Loucy (cell line): ENCODE results near the gene DESI2.
"Not testable (repeated sequence)": the region's sequence is repeated elsewhere in the genome, so short reads cannot be mapped to it uniquely, and the experiment has no call there.

ENCODE experiments used
- H2AFZ ChIP-seq: fragments of 200-600 bp; sonication (generic); 2 replicates; pipeline ENCODE4 v1.6.0; 2016; ENCODE audit warnings: antibody characterized with exemption, mild to moderate bottlenecking, low read length, moderate library complexity
- H3F3A ChIP-seq: fragments of 200-600 bp; 2 replicates; pipeline ENCODE4 v1.6.0; 2016; ENCODE audit warnings: antibody characterized with exemption, low read depth, mild to moderate bottlenecking
- H3K27me3 ChIP-seq: fragments of 200-600 bp; sonication (generic); 2 replicates; pipeline ENCODE4 v1.6.1; 2014; ENCODE audit warnings: low read length, mild to moderate bottlenecking; ENCODE audit not compliant: insufficient read depth, poor library complexity, severe bottlenecking
- H3K36me3 ChIP-seq: fragments of 200-600 bp; sonication (generic); 2 replicates; pipeline ENCODE4 v1.6.1; 2016; ENCODE audit warnings: low read length; ENCODE audit not compliant: insufficient read depth
- H3K4me1 ChIP-seq: fragments of 200-600 bp; sonication (generic); 2 replicates; pipeline ENCODE4 v1.5.1; 2014; ENCODE audit warnings: low read length, mild to moderate bottlenecking; ENCODE audit not compliant: insufficient read depth, poor library complexity, severe bottlenecking
- H3K4me2 ChIP-seq: fragments of 200-600 bp; sonication (generic); 2 replicates; pipeline ENCODE4 v1.6.0; 2014; ENCODE audit warnings: antibody characterized with exemption, low read length, low read depth, mild to moderate bottlenecking; ENCODE audit not compliant: poor library complexity, severe bottlenecking
- H3K4me3 ChIP-seq: fragments of 200-600 bp; sonication (generic); 2 replicates; pipeline ENCODE4 v1.5.1; 2014; ENCODE audit warnings: low read length, mild to moderate bottlenecking, mixed read lengths; ENCODE audit not compliant: poor library complexity, severe bottlenecking
- H3K79me2 ChIP-seq: fragments of 200-600 bp; sonication (generic); 2 replicates; pipeline ENCODE4 v1.6.1; 2014; ENCODE audit warnings: low read length; ENCODE audit not compliant: insufficient read depth
- H3K9ac ChIP-seq: fragments of 200-600 bp; sonication (generic); 2 replicates; pipeline ENCODE4 v1.6.0; 2014; ENCODE audit warnings: mild to moderate bottlenecking, low read depth, low read length, moderate library complexity; ENCODE audit not compliant: poor library complexity, severe bottlenecking
- H3K9me2 ChIP-seq: fragments of 200-600 bp; sonication (generic); replicated peaks from 2 replicates; pipeline ENCODE4 v1.6.1; 2016; ENCODE audit warnings: low read depth, low read length, mixed read lengths
- H3K9me3 ChIP-seq: fragments of 200-600 bp; sonication (generic); 2 replicates; pipeline ENCODE4 v1.6.1; 2014; ENCODE audit warnings: mild to moderate bottlenecking, antibody characterized with exemption, low read length, low read depth; ENCODE audit not compliant: insufficient read depth
- H4K20me1 ChIP-seq: fragments of 200-600 bp; sonication (generic); 2 replicates; pipeline ENCODE4 v1.6.0; 2014; ENCODE audit warnings: antibody characterized with exemption, low read length, mild to moderate bottlenecking; ENCODE audit not compliant: insufficient read depth, poor library complexity, severe bottlenecking
- CTCF ChIP-seq: fragments of 200-600 bp; sonication (generic); conservative IDR thresholded peaks from 2 replicates; pipeline ENCODE4 v1.5.1; 2014; ENCODE audit warnings: mild to moderate bottlenecking, antibody characterized with exemption, low read length
- EZH2phosphoT487 ChIP-seq: fragments of 200-600 bp; IDR thresholded peaks from 2 replicates; pipeline ENCODE4 v1.6.1; 2018; ENCODE audit warnings: antibody characterized with exemption, mild to moderate bottlenecking, moderate library complexity, borderline replicate concordance

The DESI2 gene

GRCh38 chr1:244678697-244679096 lies 25.8 kb downstream of the DESI2 start:
- TF ChIP-seq CTCF = no peak
- TF ChIP-seq EZH2phosphoT487 = no peak
- H2AFZ ChIP-seq = no peak overlapping the region
- H3K27me3 ChIP-seq = no peaks in the 10 kb centered on the region
- H3K9ac ChIP-seq = no peak overlapping the region
- no peaks in the 10 kb centered on the region for H3K9me2 ChIP-seq
- H3K79me2 ChIP-seq = peaks cover 81% of the 10 kb centered on the region
- no peaks in the 10 kb centered on the region for H3F3A ChIP-seq
- no peak overlapping the region for H3K4me3 ChIP-seq
- no peak overlapping the region for H3K4me2 ChIP-seq
- H3K36me3 ChIP-seq = peaks cover 12% of the 10 kb centered on the region; the same call in 1 of the 2 replicates
- no peaks in the 10 kb centered on the region for H3K9me3 ChIP-seq
- H4K20me1 ChIP-seq = peaks cover 7% of the 10 kb centered on the region
- H3K4me1 ChIP-seq = no peaks in the 10 kb centered on the region

GRCh38 chr1:244680667-244681066 lies 27.7 kb downstream of the DESI2 start:
- no peak overlapping the region for H3K4me3 ChIP-seq
- H2AFZ ChIP-seq = no peak overlapping the region
- no peaks in the 10 kb centered on the region; the same call in 1 of the 2 replicates for H3K36me3 ChIP-seq
- peaks cover 73% of the 10 kb centered on the region for H3K79me2 ChIP-seq
- no peaks in the 10 kb centered on the region for H3F3A ChIP-seq
- no peaks in the 10 kb centered on the region for H3K9me2 ChIP-seq
- H3K9me3 ChIP-seq = no peaks in the 10 kb centered on the region
- H3K4me2 ChIP-seq = no peak overlapping the region
- no peak overlapping the region for H3K9ac ChIP-seq
- no peak for TF ChIP-seq CTCF
- no peak for TF ChIP-seq EZH2phosphoT487
- H3K4me1 ChIP-seq = peaks cover 4% of the 10 kb centered on the region
- H3K27me3 ChIP-seq = no peaks in the 10 kb centered on the region
- peaks cover 7% of the 10 kb centered on the region for H4K20me1 ChIP-seq

GRCh38 chr1:244682087-244682486 lies 29.2 kb downstream of the DESI2 start:
- not testable (repeated sequence) for H3F3A ChIP-seq, H2AFZ ChIP-seq, H3K4me2 ChIP-seq, H3K9me2 ChIP-seq, H3K4me3 ChIP-seq, H3K9ac ChIP-seq, H3K27me3 ChIP-seq, H3K9me3 ChIP-seq, H3K4me1 ChIP-seq, H4K20me1 ChIP-seq, H3K36me3 ChIP-seq
- peaks cover 62% of the 10 kb centered on the region for H3K79me2 ChIP-seq

GRCh38 chr1:244695937-244696336 lies 43.0 kb downstream of the DESI2 start:
- no peaks in the 10 kb centered on the region for H3K79me2 ChIP-seq
- no peaks in the 10 kb centered on the region; the same call in 1 of the 2 replicates for H3K9me3 ChIP-seq
- TF ChIP-seq EZH2phosphoT487 = no peak
- TF ChIP-seq CTCF = no peak
- no peak overlapping the region for H3K4me2 ChIP-seq
- H3K4me1 ChIP-seq = no peaks in the 10 kb centered on the region
- H3K9ac ChIP-seq = no peak overlapping the region
- H3K4me3 ChIP-seq = no peak overlapping the region
- H2AFZ ChIP-seq = no peak overlapping the region
- no peaks in the 10 kb centered on the region for H3K9me2 ChIP-seq
- no peaks in the 10 kb centered on the region for H3F3A ChIP-seq
- no peaks in the 10 kb centered on the region for H4K20me1 ChIP-seq
- no peaks in the 10 kb centered on the region for H3K27me3 ChIP-seq
- peaks cover 72% of the 10 kb centered on the region; the same call in 1 of the 2 replicates for H3K36me3 ChIP-seq
